Coronary artery (tissue), 2 donors: Measurements from ENCODE around the gene PUS10.
A peak's percentile ranks its signal among the peaks of the same experiment; 100 is the strongest.

Experiments
- DNase-seq: peaks from one replicate; pipeline ENCODE4 v3.0.0-alpha.2; 2017; ENCODE audit warnings: low spot score
- H3K27ac ChIP-seq, 2 donors: fragments of 200-600 bp; sonication (generic); one replicate each; pipeline ENCODE4 v1.5.1; 2016 to 2019
- H3K4me3 ChIP-seq: fragments of 200-600 bp; sonication (generic); 2 replicates; pipeline ENCODE4 v1.5.1; 2016; ENCODE audit warnings: mild to moderate bottlenecking, moderate library complexity
- CTCF ChIP-seq: fragments of 200-600 bp; sonication (generic); IDR thresholded peaks from one replicate; pipeline ENCODE4 v1.5.1; 2019; ENCODE audit warnings: antibody characterized with exemption

The PUS10 gene

GRCh38 chr2:61017556-61018317 is at the start of gene PUS10, which contains the start of gene PEX13:
PUS10 (minus strand) TSS chr2:61018255; CDS start chr2:61011890, 6,365 bp downstream.
PEX13 (plus strand) TSS chr2:61017720; CDS start chr2:61017760, 40 bp downstream.
- DNase-seq: peak; percentile 85
- H3K4me3 ChIP-seq: peak within 1 kb of the TSS; percentile 90
- no peak for TF ChIP-seq CTCF
- H3K27ac ChIP-seq: peak within 1 kb of the TSS; percentile 94 to 96

GRCh38 chr2:61065714-61066709 is 48.0 kb upstream of the PUS10 start, which contains the start of gene SANBR:
SANBR (plus strand) TSS chr2:61065871; CDS start chr2:61070351, 4,480 bp downstream.
- Histone ChIP-seq H3K27ac (peak within 1 kb of the TSS; percentile 65 to 87), H3K4me3 (peak within 1 kb of the TSS; percentile 95)
- no peak for TF ChIP-seq CTCF
- DNase-seq: peak; percentile 89

GRCh38 chr2:61059382-61059781 is 41.3 kb upstream of the PUS10 start:
- no peak for TF ChIP-seq CTCF
- no peak for DNase-seq
- Histone ChIP-seq H3K4me3 (no peak overlapping the region), H3K27ac (no peak overlapping the region)

GRCh38 chr2:61057562-61057961 is 39.5 kb upstream of the PUS10 start:
- H3K27ac ChIP-seq: no peak overlapping the region
- no peak for TF ChIP-seq CTCF
- no peak for DNase-seq
- no peak overlapping the region for H3K4me3 ChIP-seq

- TF ChIP-seq CTCF: no peak
- DNase-seq: no peak
- Histone ChIP-seq H3K4me3 (no peak overlapping the region), H3K27ac (no peak overlapping the region)
Measured at GRCh38 chr2:61055557-61055956, 37.5 kb upstream of the PUS10 start.

GRCh38 chr2:61045999-61046398 is 27.9 kb upstream of the PUS10 start:
- H3K27ac ChIP-seq: peak overlapping the region; percentile 4 to 5
- no peak overlapping the region for H3K4me3 ChIP-seq
- no peak for TF ChIP-seq CTCF
- no peak for DNase-seq
